DND-41 (cell line): Measurements from ENCODE around the gene CEMIP.

ENCODE experiments used
- EZH2 ChIP-seq: IDR thresholded peaks from 3 replicates; pipeline ENCODE4 v1.6.1; 2012; ENCODE audit warnings: borderline replicate concordance, low read depth, mild to moderate bottlenecking, moderate library complexity, low read length, inconsistent platforms; ENCODE audit not compliant: severe bottlenecking
- TF ChIP-seq, protein P1 (sequence below): IDR thresholded peaks from 2 replicates; pipeline ENCODE4 v1.5.1; 2012; ENCODE audit warnings: borderline replicate concordance, low read length, moderate library complexity, mild to moderate bottlenecking; ENCODE audit not compliant: poor library complexity, severe bottlenecking; ENCODE audit errors: extremely low read depth

DNA sequence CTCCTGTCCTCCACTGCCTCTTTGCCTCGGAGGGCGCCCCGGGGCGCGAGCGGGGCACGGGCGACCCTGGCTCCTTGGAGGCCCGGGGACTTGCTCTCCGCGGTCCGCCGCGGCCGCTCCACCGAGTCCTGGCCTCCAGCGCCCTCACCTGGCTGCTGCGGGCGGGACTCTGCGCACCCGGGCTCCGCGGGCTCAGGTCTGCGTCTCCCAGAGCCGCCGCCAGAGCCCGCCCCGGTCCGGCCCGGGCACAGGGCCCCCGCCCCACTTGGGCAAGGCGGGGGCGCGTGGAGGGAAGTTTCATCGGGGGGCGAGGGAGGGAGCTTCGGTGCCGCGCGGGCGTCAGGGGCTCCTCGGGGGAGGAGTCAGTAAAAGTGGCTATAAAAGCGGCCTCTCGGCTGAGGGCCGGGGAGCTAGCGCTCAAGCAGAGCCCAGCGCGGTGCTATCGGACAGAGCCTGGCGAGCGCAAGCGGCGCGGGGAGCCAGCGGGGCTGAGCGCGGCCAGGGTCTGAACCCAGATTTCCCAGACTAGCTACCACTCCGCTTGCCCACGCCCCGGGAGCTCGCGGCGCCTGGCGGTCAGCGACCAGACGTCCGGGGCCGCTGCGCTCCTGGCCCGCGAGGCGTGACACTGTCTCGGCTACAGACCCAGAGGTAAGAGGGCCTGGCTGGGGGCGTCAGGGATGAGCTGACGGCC, at the start of gene CEMIP:
- TF ChIP-seq, protein P1, sequence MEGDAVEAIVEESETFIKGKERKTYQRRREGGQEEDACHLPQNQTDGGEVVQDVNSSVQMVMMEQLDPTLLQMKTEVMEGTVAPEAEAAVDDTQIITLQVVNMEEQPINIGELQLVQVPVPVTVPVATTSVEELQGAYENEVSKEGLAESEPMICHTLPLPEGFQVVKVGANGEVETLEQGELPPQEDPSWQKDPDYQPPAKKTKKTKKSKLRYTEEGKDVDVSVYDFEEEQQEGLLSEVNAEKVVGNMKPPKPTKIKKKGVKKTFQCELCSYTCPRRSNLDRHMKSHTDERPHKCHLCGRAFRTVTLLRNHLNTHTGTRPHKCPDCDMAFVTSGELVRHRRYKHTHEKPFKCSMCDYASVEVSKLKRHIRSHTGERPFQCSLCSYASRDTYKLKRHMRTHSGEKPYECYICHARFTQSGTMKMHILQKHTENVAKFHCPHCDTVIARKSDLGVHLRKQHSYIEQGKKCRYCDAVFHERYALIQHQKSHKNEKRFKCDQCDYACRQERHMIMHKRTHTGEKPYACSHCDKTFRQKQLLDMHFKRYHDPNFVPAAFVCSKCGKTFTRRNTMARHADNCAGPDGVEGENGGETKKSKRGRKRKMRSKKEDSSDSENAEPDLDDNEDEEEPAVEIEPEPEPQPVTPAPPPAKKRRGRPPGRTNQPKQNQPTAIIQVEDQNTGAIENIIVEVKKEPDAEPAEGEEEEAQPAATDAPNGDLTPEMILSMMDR: no peak
- TF ChIP-seq EZH2: no peak
